HG03469 (cell line): ENCODE data around the gene SMAD3.

ENCODE experiments used
- ATAC-seq: cut with Tn5 transposase; IDR thresholded peaks from one replicate; pipeline ENCODE4 v1.9.1; 2021; ENCODE audit warnings: mild to moderate bottlenecking, moderate library complexity, moderate number of reproducible peaks; ENCODE audit not compliant: unreplicated experiment

The SMAD3 gene

DNA sequence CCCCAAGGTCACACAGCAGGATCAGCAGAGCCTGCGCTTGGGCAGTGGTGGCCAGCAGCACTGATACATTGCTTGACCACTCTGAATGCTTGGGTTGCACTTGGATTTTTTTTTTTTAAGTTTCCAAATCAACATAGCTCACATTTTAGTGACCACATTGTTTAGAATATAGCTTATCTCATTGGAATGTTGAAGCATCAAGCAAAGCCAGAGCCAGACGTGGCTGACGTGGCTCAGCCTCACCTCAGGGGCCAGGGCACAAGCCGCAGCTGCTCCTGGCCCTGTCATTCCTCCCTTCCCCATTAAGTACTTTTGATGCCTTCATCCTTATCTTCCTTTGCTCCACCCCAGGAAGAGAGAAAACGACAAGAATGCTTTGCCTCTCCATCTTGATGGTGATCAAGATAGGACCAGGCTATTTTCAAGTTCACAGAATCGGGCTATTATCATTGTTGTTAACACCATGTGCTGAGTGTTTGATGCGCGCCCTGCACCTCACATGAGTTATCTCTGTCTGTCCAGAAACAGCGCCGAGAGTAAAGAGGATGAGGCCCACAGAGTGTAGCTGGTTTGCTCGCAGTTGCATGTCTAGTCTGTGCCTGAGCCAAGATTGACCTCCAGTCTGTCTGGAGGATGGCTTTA lies 113.3 kb downstream of the SMAD3 start:
- no peak for ATAC-seq

- ATAC-seq: no peak
These were observed 114.1 kb downstream of the SMAD3 start for GRCh38 chr15:67179411-67179995.

DNA sequence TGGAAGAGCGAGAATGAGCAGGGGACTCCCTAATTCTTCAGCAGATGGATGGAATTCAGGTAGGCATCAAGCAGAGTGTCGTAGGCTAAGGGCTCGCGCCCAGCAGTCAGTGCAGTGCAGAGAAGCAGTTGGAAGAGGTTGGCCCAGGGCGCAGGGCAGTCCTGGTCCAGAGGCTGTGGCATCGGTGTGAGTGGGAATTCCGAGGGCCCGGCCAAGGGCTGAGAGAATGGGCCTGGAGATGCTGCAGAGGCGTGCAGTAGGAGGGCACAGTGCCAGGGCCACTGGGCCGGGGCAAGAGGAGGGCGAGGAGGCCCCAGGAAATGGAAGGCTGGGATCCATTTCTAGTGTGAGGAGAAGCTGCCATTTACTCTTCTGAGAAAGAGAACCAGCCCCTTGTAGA lies 114.6 kb downstream of the SMAD3 start:
- ATAC-seq: no peak

- ATAC-seq: no peak
These were observed 115.3 kb downstream of the SMAD3 start for GRCh38 chr15:67180514-67181191.

DNA sequence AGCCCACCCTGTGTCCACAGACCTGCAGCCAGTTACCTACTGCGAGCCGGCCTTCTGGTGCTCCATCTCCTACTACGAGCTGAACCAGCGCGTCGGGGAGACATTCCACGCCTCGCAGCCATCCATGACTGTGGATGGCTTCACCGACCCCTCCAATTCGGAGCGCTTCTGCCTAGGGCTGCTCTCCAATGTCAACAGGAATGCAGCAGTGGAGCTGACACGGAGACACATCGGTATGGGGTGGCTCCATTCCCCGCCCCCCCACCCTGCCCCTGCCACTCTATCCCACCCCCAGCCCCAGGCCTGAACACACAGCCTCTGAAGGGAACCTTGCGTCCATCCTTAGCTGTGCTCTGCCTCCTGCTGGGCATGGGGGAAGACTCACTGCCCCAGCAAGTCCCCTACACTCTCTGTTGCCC lies 115.8 kb downstream of the SMAD3 start:
- no peak for ATAC-seq

DNA sequence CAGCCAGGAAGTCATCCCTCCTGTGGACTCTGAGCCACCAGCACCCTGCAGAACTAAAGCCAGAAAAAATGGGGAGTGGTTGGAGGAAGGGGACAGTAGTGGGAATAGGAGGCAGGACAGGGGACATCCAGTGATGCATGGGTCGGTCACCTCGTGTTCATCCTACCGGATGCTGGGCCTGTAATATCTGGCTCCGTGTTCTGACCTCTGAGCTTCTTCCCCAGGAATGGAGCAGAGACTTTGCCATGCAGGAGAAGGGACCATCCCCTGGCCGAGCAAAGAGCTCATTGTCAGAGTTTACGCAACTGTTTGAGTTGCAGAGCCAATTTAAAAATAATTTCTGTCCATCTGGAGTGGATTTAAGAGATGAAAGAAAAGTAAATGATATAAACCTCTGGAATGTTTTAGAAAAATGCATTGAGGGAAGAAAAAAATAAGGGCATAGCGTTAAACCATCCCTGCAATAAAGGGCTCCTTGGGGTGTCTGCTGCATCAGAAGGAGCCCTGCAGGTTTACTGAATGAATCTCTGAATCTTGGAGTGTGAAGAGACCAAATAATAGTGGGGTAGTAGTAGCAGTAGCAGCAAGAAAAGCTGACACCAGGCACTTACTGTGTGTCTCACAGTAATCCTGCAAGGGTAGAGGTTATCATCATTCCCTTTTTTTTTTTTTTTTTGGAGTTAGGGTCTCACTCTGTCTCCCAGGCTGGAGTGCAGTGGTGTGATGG lies 118.2 kb downstream of the SMAD3 start:
- ATAC-seq: no peak

DNA sequence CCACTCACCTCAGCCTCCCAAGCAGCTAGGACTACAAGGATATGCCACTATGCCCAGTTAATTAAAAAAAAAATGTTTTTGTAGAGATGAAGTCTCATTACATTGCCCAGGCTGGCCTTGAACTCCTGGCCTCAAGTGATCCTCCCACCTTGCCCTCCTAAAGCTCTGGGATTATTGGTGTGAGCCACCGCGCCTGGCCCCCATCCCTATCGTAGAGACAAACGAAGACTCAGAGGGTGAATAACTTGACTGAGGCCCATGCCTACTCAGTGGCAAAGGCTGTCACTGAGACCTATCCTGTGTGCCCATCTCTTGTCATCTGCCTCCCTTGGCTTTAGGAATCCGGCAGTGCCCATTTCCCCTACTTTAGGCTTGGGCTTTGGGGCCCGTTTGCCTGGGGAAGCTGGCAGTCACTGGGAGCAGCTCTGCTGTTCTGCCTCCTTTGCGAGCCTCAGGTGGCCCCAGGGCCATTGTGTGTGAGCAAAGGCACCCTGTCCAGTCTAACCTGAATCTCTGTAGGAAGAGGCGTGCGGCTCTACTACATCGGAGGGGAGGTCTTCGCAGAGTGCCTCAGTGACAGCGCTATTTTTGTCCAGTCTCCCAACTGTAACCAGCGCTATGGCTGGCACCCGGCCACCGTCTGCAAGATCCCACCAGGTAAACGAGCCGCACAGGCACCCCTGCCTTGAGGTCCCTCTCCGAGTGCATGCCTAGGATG lies 119.0 kb downstream of the SMAD3 start:
- no peak for ATAC-seq

- no peak for ATAC-seq
These were observed 119.6 kb downstream of the SMAD3 start for GRCh38 chr15:67185051-67185450.

DNA sequence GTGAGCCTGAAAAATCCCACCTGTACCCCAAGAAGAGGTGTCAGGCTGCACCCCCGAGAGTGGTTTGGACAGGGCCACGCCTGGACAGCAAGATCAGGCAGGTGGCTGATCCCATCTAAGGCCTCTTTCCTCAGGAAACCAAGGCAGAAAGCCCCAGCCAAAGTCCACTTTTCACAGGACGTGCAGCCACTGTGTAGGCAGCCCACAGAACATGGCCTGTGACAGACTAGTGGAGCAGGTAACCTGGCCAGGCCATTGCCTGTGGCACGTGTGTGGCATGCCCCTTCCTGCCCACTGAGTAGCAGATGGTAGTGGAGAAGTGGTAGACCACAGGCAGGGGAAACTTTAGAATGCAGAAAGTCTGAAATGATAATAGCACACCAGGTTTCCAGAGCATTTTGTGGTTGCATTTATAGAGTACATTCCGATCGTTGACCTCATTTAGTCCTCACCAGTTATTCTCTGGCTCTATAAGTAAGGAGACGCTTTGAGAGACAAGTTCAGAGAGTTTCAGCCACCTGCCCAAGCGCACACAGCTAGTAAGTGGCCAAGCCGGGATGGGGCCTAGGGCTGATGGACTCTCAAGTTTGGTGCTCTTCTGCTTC lies 120.3 kb downstream of the SMAD3 start:
- ATAC-seq: no peak

DNA sequence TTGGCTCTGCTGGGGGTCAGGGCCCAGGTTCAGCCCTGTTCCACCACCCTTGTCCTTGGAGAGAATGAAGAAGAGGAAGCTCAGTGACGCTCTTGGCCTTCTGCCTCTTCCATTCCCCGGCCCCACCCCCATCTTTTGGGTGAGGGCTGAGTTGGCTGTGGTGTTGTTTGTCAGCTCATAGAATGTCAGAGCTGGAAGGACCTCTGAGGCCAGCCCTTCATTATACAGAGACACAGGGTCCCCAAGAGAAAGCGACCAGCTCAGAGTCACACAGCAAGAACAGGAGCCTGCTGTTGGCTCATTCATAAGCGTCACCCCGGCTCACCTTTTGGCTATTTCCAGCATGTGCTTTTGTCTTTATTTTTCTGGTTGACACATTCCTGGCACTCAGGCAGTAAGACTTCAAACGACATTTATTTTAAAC lies 120.8 kb downstream of the SMAD3 start:
- no peak for ATAC-seq

GRCh38 chr15:67186688-67187087 lies 121.3 kb downstream of the SMAD3 start:
- ATAC-seq: no peak

- no peak for ATAC-seq
These were observed 122.0 kb downstream of the SMAD3 start for GRCh38 chr15:67187351-67187854.

- no peak for ATAC-seq
These were observed 123.3 kb downstream of the SMAD3 start for GRCh38 chr15:67188551-67189218.

GRCh38 chr15:67189326-67190051 lies 124.1 kb downstream of the SMAD3 start:
- ATAC-seq: no peak

GRCh38 chr15:67190326-67190725 lies 124.9 kb downstream of the SMAD3 start:
- ATAC-seq: no peak

- no peak for ATAC-seq
These were observed 125.4 kb downstream of the SMAD3 start for GRCh38 chr15:67190813-67191212.

- no peak for ATAC-seq
These were observed 126.9 kb downstream of the SMAD3 start for GRCh38 chr15:67192185-67192820.

DNA sequence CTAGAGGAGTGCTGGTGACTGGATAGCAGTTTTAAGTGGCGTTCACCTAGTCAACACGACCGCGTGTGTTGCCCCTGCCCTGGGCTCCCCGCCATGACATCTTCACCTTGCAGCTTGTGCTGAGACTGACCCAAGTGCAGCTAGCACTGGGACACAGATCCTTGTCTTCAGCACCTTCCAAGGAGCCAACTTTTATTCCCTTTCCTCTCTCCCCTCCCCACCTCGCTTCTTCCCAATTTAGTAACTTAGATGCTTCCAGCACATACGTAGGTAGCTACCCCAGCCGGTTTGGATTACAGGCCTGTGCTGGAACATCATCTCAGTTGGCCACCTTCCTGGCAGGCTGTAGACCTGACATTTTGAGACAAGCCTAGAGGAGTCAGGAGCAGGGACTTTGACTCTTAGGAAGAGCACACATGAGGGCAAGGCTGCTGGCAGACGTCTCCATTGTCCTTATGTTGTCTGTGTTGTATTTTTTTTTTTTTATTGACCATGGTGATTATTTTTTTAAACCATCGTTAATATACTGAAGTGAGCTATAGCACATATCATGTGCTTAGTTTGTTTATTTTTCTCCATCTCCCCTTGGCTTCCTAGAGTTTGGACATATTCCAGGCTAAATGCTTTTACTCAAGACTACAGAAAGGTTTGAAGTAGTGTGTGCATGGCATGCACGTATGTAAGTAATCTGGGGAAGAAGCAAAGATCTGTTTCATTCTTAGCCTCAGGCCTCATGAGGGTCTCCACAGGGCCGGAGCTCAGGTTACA lies 128.0 kb downstream of the SMAD3 start:
- ATAC-seq: no peak
